HCT116 (cell line): ENCODE data around the gene CHST12. TPM values are rescaled to one million over a fixed set of nuclear protein-coding genes. Genes with fewer than 3 reads are reported as not detected.

Experiments used
- ATAC-seq: fragments of 200-7000 bp; cut with Tn5 transposase; 2 replicates; pipeline ENCODE4 v1.9.1; 2020; ENCODE audit warnings: mild to moderate bottlenecking, moderate library complexity
- BruUV-seq: library from RNA; stranded (reverse); fragments of 400-500 nt; replicated peaks from 2 replicates; lab custom pipeline; 2021; lab: Mats Ljungman, UMichigan
- CTCF ChIA-PET: fragments of 300-600 bp; sonication (Branson Sonifier 250); formaldehyde crosslinking; loops from one replicate; lab custom pipeline; 2021; ENCODE audit warnings: antibody characterized with exemption; lab: Charles Lee
- POLR2A ChIA-PET: fragments of 300-600, 350-600 bp; sonication (Branson Sonifier 250); formaldehyde crosslinking; loops from one replicate; lab custom pipeline; 2021; ENCODE audit warnings: antibody characterized with exemption; lab: Charles Lee
- RAD21 ChIA-PET, 2 experiments: fragments of 300-600 bp; sonication (Branson Sonifier 250); formaldehyde crosslinking; loops; one replicate each; lab custom pipeline; 2023; ENCODE audit warnings: low total read pairs in 2 of 2; ENCODE audit not compliant: uncharacterized antibody in 2 of 2, unreplicated experiment in 2 of 2, low non-redundant PET in 1 of 2; lab: Charles Lee
- DNase-seq: peaks from one replicate; pipeline ENCODE4 v3.0.0-alpha.2; 2010; ENCODE audit warnings: low read depth, low spot score
- H2AFZ ChIP-seq: fragments of 200-600 bp; shearing (Covaris generic), sonication (generic); 2 replicates; pipeline ENCODE4 v1.6.1; 2017; ENCODE audit warnings: low read depth, mixed run types, mixed read lengths, antibody characterized with exemption, low read length; ENCODE audit not compliant: poor library complexity, severe bottlenecking
- H3K27ac ChIP-seq: 2 replicates; pipeline ENCODE4 v1.5.1; 2012; ENCODE audit warnings: low read depth, low read length
- H3K27me3 ChIP-seq: fragments of 200-600 bp; sonication (generic); 2 replicates; pipeline ENCODE4 v1.6.1; 2016; ENCODE audit warnings: mixed run types, low read length, mixed read lengths; ENCODE audit not compliant: insufficient read depth
- H3K36me3 ChIP-seq, 2 experiments: fragments of 200-500 bp in 1 of 2; fragments of 200-600 bp in 1 of 2; sonication (Bioruptor generic) in 1 of 2; sonication (generic) in 1 of 2; 2 replicates each; pipeline versions ENCODE4 v1.5.1 to v1.6.1; 2014 to 2016; ENCODE audit warnings: low read length in 2 of 2, inconsistent platforms in 1 of 2, mixed read lengths in 1 of 2, mixed run types in 1 of 2; ENCODE audit not compliant: insufficient read depth in 2 of 2, control insufficient read depth in 1 of 2
- H3K4me1 ChIP-seq, 2 experiments: fragments of 200-600 bp in 1 of 2; sonication (generic) in 1 of 2; 2 replicates each; pipeline versions ENCODE4 v1.5.1 to v1.6.1; 2012 to 2017; ENCODE audit warnings: low read length in 2 of 2, inconsistent platforms in 1 of 2, mild to moderate bottlenecking in 1 of 2, mixed read lengths in 1 of 2, mixed run types in 1 of 2, moderate library complexity in 1 of 2; ENCODE audit not compliant: insufficient read depth in 2 of 2, control insufficient read depth in 1 of 2
- H3K4me2 ChIP-seq: fragments of 200-600 bp; sonication (generic); 2 replicates; pipeline ENCODE4 v1.6.1; 2017; ENCODE audit warnings: mixed run types, low read length, mixed read lengths
- H3K4me3 ChIP-seq, 2 experiments: fragments of 200-600 bp in 1 of 2; sonication (generic) in 1 of 2; replicated peaks in 1 of 2; 2 replicates each; pipeline ENCODE4 v1.5.1; 2011 to 2016; ENCODE audit warnings: low read length in 2 of 2, control low read depth in 1 of 2, low read depth in 1 of 2, mild to moderate bottlenecking in 1 of 2, mixed read lengths in 1 of 2, mixed run types in 1 of 2
- H3K79me2 ChIP-seq: fragments of 200-600 bp; sonication (generic); 2 replicates; pipeline ENCODE4 v1.6.1; 2017; ENCODE audit warnings: mild to moderate bottlenecking, mixed run types, low read length, moderate library complexity, mixed read lengths; ENCODE audit not compliant: insufficient read depth
- H3K9ac ChIP-seq: fragments of 200-600 bp; sonication (generic); 2 replicates; pipeline ENCODE4 v1.6.1; 2016; ENCODE audit warnings: low read length, mixed read lengths
- H3K9me2 ChIP-seq: fragments of 200-600 bp; sonication (generic), shearing (Covaris generic); 2 replicates; pipeline ENCODE4 v1.6.1; 2017; ENCODE audit warnings: mixed run types, mild to moderate bottlenecking, moderate library complexity; ENCODE audit not compliant: insufficient read depth
- H3K9me3 ChIP-seq, 2 experiments: fragments of 200-500 bp in 1 of 2; fragments of 200-600 bp in 1 of 2; sonication (Bioruptor generic) in 1 of 2; sonication (generic) in 1 of 2; 2 replicates each; pipeline ENCODE4 v1.6.1; 2014 to 2017; ENCODE audit warnings: low read length in 2 of 2, mixed read lengths in 2 of 2, inconsistent platforms in 1 of 2, low read depth in 1 of 2, mild to moderate bottlenecking in 1 of 2, mixed run types in 1 of 2, moderate library complexity in 1 of 2; ENCODE audit not compliant: control insufficient read depth in 1 of 2, insufficient read depth in 1 of 2
- H4K20me1 ChIP-seq: fragments of 200-600 bp; sonication (generic), shearing (Covaris generic); 2 replicates; pipeline ENCODE4 v1.6.1; 2017; ENCODE audit warnings: mixed run types, mild to moderate bottlenecking, moderate library complexity; ENCODE audit not compliant: insufficient read depth
- ATF3 ChIP-seq: IDR thresholded peaks from 2 replicates; pipeline ENCODE4 v1.6.1; 2012
- CBX3 ChIP-seq: IDR thresholded peaks from 2 replicates; pipeline ENCODE4 v1.6.1; 2012; ENCODE audit warnings: low read depth
- CEBPB ChIP-seq: IDR thresholded peaks from 2 replicates; pipeline ENCODE4 v1.6.1; 2012; ENCODE audit warnings: low read depth
- ELF1 ChIP-seq: IDR thresholded peaks from 2 replicates; pipeline ENCODE4 v1.6.1; 2012; ENCODE audit warnings: low read depth, borderline replicate concordance
- EZH2phosphoT487 ChIP-seq: fragments of 200-600 bp; IDR thresholded peaks from 2 replicates; pipeline ENCODE4 v1.6.1; 2018; ENCODE audit warnings: antibody characterized with exemption, borderline replicate concordance
- FOSL1 ChIP-seq: IDR thresholded peaks from 2 replicates; pipeline ENCODE4 v1.6.1; 2012; ENCODE audit warnings: low read depth
- JUND ChIP-seq: IDR thresholded peaks from 2 replicates; pipeline ENCODE4 v1.6.1; 2012
- POLR2AphosphoS5 ChIP-seq: IDR thresholded peaks from 2 replicates; pipeline ENCODE4 v1.6.1; 2011; ENCODE audit warnings: mild to moderate bottlenecking, low read depth, low read length, moderate library complexity
- RAD21 ChIP-seq: IDR thresholded peaks from 2 replicates; pipeline ENCODE4 v1.6.1; 2012; ENCODE audit warnings: low read depth, mild to moderate bottlenecking
- SIN3A ChIP-seq: IDR thresholded peaks from 2 replicates; pipeline ENCODE4 v1.6.1; 2012; ENCODE audit warnings: low read depth
- TCF7L2 ChIP-seq: IDR thresholded peaks from 2 replicates; pipeline ENCODE4 v1.7.0; 2011; ENCODE audit warnings: borderline replicate concordance, inconsistent platforms; ENCODE audit not compliant: insufficient read depth, insufficient read length; ENCODE audit errors: extremely low read depth
- YY1 ChIP-seq: IDR thresholded peaks from 2 replicates; pipeline ENCODE4 v1.6.1; 2011; ENCODE audit warnings: low read length, low read depth, moderate library complexity, mild to moderate bottlenecking; ENCODE audit not compliant: insufficient replicate concordance; ENCODE audit errors: extremely low read depth
- ZFX ChIP-seq: fragments of 450-650 bp; IDR thresholded peaks from 2 replicates; pipeline ENCODE4 v1.6.1; 2017
- ZNF274 ChIP-seq: fragments of 200-500 bp; sonication (Bioruptor generic); IDR thresholded peaks from 2 replicates; pipeline ENCODE4 v1.6.1; 2014; ENCODE audit warnings: mild to moderate bottlenecking, low read depth, low read length, inconsistent platforms
- intact Hi-C: fragments of 100-400 bp; cut with micrococcal nuclease; formaldehyde crosslinking; loops from 2 replicates; pipeline ENCODE4 v1.10.0; 2022
- total RNA-seq: library from RNA; stranded (reverse); gene quantifications from one replicate; pipeline ENCODE4 v1.2.1, GENCODE V29; 2021; ENCODE audit not compliant: unreplicated experiment

The CHST12 gene
- total RNA-seq, 1 experiment from 2014 or later: 14.2 TPM

- no TSS peak for BruUV-seq
- H3K9me2 ChIP-seq: no peaks in the 10 kb centered on the region
- peak overlapping the region; percentile 90 for H3K4me2 ChIP-seq
- ATAC-seq (no peak), DNase-seq (no peak)
- H3K36me3 ChIP-seq: peaks cover 25 to 48% of the 10 kb centered on the region in 2 experiments
- TF ChIP-seq FOSL1 (no peak), ELF1 (no peak), YY1 (no peak), POLR2AphosphoS5 (no peak), CEBPB (no peak), ZNF274 (no peak), JUND (no peak), ZFX (no peak), CBX3 (no peak), EZH2phosphoT487 (no peak), SIN3A (no peak)
- intact Hi-C loops: no loop called here
- H3K27me3 ChIP-seq: no peaks in the 10 kb centered on the region
- no peak overlapping the region for H3K4me3 ChIP-seq
- no peaks in the 10 kb centered on the region for H3K9me3 ChIP-seq
- peaks cover 6 to 33% of the 10 kb centered on the region in 2 experiments for H3K4me1 ChIP-seq
- RAD21 ChIA-PET: no interaction called here
- no peak overlapping the region; the same call in 1 of the 2 replicates for H3K9ac ChIP-seq
- H3K27ac ChIP-seq: no peak overlapping the region
- H3K79me2 ChIP-seq: peaks cover 76% of the 10 kb centered on the region
- POLR2A ChIA-PET: no interaction called here
- H4K20me1 ChIP-seq: peaks cover 50% of the 10 kb centered on the region; the same call in 1 of the 2 replicates
- no peak overlapping the region for H2AFZ ChIP-seq
- CTCF ChIA-PET: no interaction called here
Measured at GRCh38 chr7:2357165-2357564, 46.2 kb upstream of the CHST12 start.

GRCh38 chr7:2357571-2357970 lies 45.8 kb upstream of the CHST12 start:
- Histone ChIP-seq H4K20me1 (peaks cover 50% of the 10 kb centered on the region; the same call in 1 of the 2 replicates), H3K27ac (no peak overlapping the region), H3K4me3 (no peak overlapping the region), H3K9ac (no peak overlapping the region), H3K4me1 (peaks cover 6 to 33% of the 10 kb centered on the region in 2 experiments), H3K79me2 (peaks cover 80% of the 10 kb centered on the region), H3K9me2 (no peaks in the 10 kb centered on the region), H3K36me3 (peaks cover 29 to 52% of the 10 kb centered on the region in 2 experiments), H3K27me3 (no peaks in the 10 kb centered on the region), H3K9me3 (no peaks in the 10 kb centered on the region), H2AFZ (no peak overlapping the region), H3K4me2 (no peak overlapping the region)
- DNase-seq (no peak), ATAC-seq (no peak)
- ChIA-PET CTCF (no interaction called here), RAD21 (no interaction called here), POLR2A (no interaction called here)
- TF ChIP-seq ATF3 (no peak), RAD21 (no peak), TCF7L2 (no peak), SIN3A (no peak), POLR2AphosphoS5 (no peak), JUND (no peak)
- intact Hi-C loops: no loop called here
- no TSS peak for BruUV-seq
